B cell (primary cell): ENCODE results near the gene CDH13. TPM values are rescaled to one million over a fixed set of nuclear protein-coding genes. Genes with fewer than 3 reads are reported as not detected.

Experiments
- ATAC-seq: fragments of 200-7000 bp; cut with Tn5 transposase; one replicate; pipeline ENCODE4 v1.10.0; 2021; ENCODE audit warnings: low read depth, mild to moderate bottlenecking, moderate number of reproducible peaks, moderate library complexity
- CTCF ChIA-PET: fragments of 350-600 bp; sonication (Branson Sonifier 250); formaldehyde crosslinking; loops from one replicate; lab custom pipeline; 2021; ENCODE audit warnings: antibody characterized with exemption, inconsistent platforms; lab: Charles Lee
- POLR2A ChIA-PET: fragments of 350-600 bp; sonication (Branson Sonifier 250); formaldehyde crosslinking; loops from one replicate; lab custom pipeline; 2021; ENCODE audit warnings: antibody characterized with exemption; lab: Charles Lee
- DNase-seq: peaks from one replicate; pipeline ENCODE4 v3.0.0; 2013
- H2AFZ ChIP-seq: 2 replicates; pipeline ENCODE4 v1.6.1; 2012; ENCODE audit warnings: mild to moderate bottlenecking, low read depth, low read length; ENCODE audit not compliant: insufficient read depth, poor library complexity, severe bottlenecking
- H3K27ac ChIP-seq, 2 donors: 1 replicate in 1 of 2; 2 replicates in 1 of 2; pipeline ENCODE4 v1.5.1; 2012 to 2013; ENCODE audit warnings: low read length in 2 of 2, mild to moderate bottlenecking in 2 of 2, moderate library complexity in 1 of 2
- H3K27me3 ChIP-seq, 4 experiments: fragments of 200-600 bp in 1 of 4; sonication (generic) in 1 of 4; replicated peaks in 1 of 4; 1 replicate in 2 of 4; 2 replicates in 2 of 4; pipeline versions ENCODE4 v1.6.1 to v1.7.0; 2013 to 2016; ENCODE audit warnings: low read length in 3 of 4, mild to moderate bottlenecking in 2 of 4, mixed read lengths in 1 of 4, moderate library complexity in 1 of 4; ENCODE audit not compliant: insufficient read depth in 4 of 4, control insufficient read depth in 3 of 4; ENCODE audit errors: control extremely low read depth in 1 of 4
- H3K36me3 ChIP-seq, 2 experiments: replicated peaks in 1 of 2; 1 replicate in 1 of 2; 2 replicates in 1 of 2; pipeline versions ENCODE4 v1.6.1 to v1.7.1; 2013; ENCODE audit warnings: low read length in 1 of 2; ENCODE audit not compliant: insufficient read depth in 2 of 2, control insufficient read depth in 1 of 2; ENCODE audit errors: control extremely low read depth in 1 of 2, extremely low read depth in 1 of 2
- H3K4me1 ChIP-seq, 2 donors: fragments of 200-600 bp in 1 of 2; sonication (generic) in 1 of 2; 1 replicate in 1 of 2; 2 replicates in 1 of 2; pipeline versions ENCODE4 v1.5.1 to v1.6.1; 2013 to 2017; ENCODE audit warnings: low read length in 2 of 2; ENCODE audit not compliant: control insufficient read depth in 2 of 2, insufficient read depth in 2 of 2
- H3K4me2 ChIP-seq: replicated peaks from 2 replicates; pipeline ENCODE3; 2012; ENCODE audit warnings: mild to moderate bottlenecking, low read depth, low read length; ENCODE audit not compliant: poor library complexity, severe bottlenecking
- H3K4me3 ChIP-seq, 5 experiments: fragments of 200-600 bp in 1 of 5; sonication (generic) in 1 of 5; 1 replicate in 3 of 5; 2 replicates in 2 of 5; pipeline versions ENCODE4 v1.5.1 to v1.7.0; 2011 to 2016; ENCODE audit warnings: low read length in 4 of 5, mild to moderate bottlenecking in 4 of 5, low read depth in 2 of 5, control low read depth in 1 of 5, moderate library complexity in 1 of 5; ENCODE audit not compliant: insufficient read depth in 1 of 5; ENCODE audit errors: control extremely low read depth in 1 of 5, extremely low read depth in 1 of 5
- H3K79me2 ChIP-seq: fragments of 200-600 bp; sonication (generic); one replicate; pipeline ENCODE4 v1.6.0; 2016; ENCODE audit warnings: low read length; ENCODE audit not compliant: control insufficient read depth, insufficient read depth
- H3K9ac ChIP-seq: fragments of 200-600 bp; sonication (generic); 2 replicates; pipeline ENCODE4 v1.6.1; 2017; ENCODE audit warnings: mild to moderate bottlenecking, low read length, moderate library complexity
- H3K9me3 ChIP-seq, 3 donors: one replicate each; pipeline versions ENCODE4 v1.6.1 to v1.7.1; 2013; ENCODE audit warnings: low read length in 2 of 3; ENCODE audit not compliant: control insufficient read depth in 2 of 3, insufficient read depth in 1 of 3; ENCODE audit errors: control extremely low read depth in 1 of 3
- H4K20me1 ChIP-seq: 2 replicates; pipeline ENCODE4 v1.6.0; 2012; ENCODE audit warnings: mild to moderate bottlenecking, low read length; ENCODE audit not compliant: insufficient read depth, control insufficient read depth, poor library complexity, severe bottlenecking
- H3K27ac Mint-ChIP-seq: one replicate; pipeline ENCODE4 v1.8.0; 2021; ENCODE audit warnings: mixed read lengths
- H3K27me3 Mint-ChIP-seq: one replicate; pipeline ENCODE4 v1.8.0; 2021; ENCODE audit warnings: mixed read lengths
- H3K4me1 Mint-ChIP-seq: one replicate; pipeline ENCODE4 v1.8.0; 2021; ENCODE audit warnings: mixed read lengths
- H3K4me3 Mint-ChIP-seq: one replicate; pipeline ENCODE4 v1.8.0; 2021; ENCODE audit warnings: mixed read lengths
- H3K9me3 Mint-ChIP-seq: one replicate; pipeline ENCODE4 v1.8.0; 2022; ENCODE audit warnings: mixed read lengths; ENCODE audit not compliant: insufficient read depth
- CTCF ChIP-seq: fragments of 200-600 bp; IDR thresholded peaks from one replicate; pipeline ENCODE4 v1.8.0; 2022; ENCODE audit warnings: antibody characterized with exemption, mild to moderate bottlenecking
- EZH2 ChIP-seq: IDR thresholded peaks from 2 replicates; pipeline ENCODE4 v1.6.1; 2012; ENCODE audit warnings: borderline replicate concordance, low read depth, mild to moderate bottlenecking, moderate library complexity, low read length; ENCODE audit not compliant: insufficient read depth, poor library complexity, severe bottlenecking
- WGBS: methylation state at CpG from one replicate; pipeline ENCODE4 v1.1.5; 2013; ENCODE audit warnings: missing lambda C conversion rate; ENCODE audit not compliant: insufficient coverage; 5-methylcytosine and 5-hydroxymethylcytosine counted together
- intact Hi-C: fragments of 100-400 bp; cut with micrococcal nuclease; formaldehyde crosslinking; loops from one replicate; pipeline ENCODE4 v1.10.0; 2022
- polyA plus RNA-seq: library from polyadenylated mRNA; depleted of rRNA; stranded (reverse); fragments of >200 nt; gene quantifications from 2 replicates; pipeline ENCODE4 v1.2.3, GENCODE V29; 2012
- total RNA-seq, 2 donors: library from RNA; stranded (reverse); fragments of 120-200 nt in 1 of 2; gene quantifications; 1 replicate in 1 of 2; 2 replicates in 1 of 2; pipeline versions ENCODE4 v1.2.3 to v1.2.4, GENCODE V29; 2013 to 2022

CDH13 gene
- total and polyA plus RNA-seq, 2 donors (not counting 1 experiment from before 2014, with no cell fraction given), result not detected

GRCh38 chr16:83164816-83165215 is 538.0 kb downstream of the CDH13 start:
- ChIA-PET POLR2A (no interaction called here), CTCF (no interaction called here)
- no peak overlapping the region for H3K4me3 Mint-ChIP-seq
- DNase-seq (no peak), ATAC-seq (no peak)
- no CpG with 5 or more reads among the region's 3 CpGs for WGBS
- TF ChIP-seq CTCF (no peak), EZH2 (no peak)
- no peak overlapping the region for H3K4me2 ChIP-seq
- H3K27me3 ChIP-seq, result no peaks in the 10 kb centered on the region
- H3K27ac Mint-ChIP-seq, result no peak overlapping the region
- intact Hi-C loops, result no loop called here
- H3K4me1 ChIP-seq, result no peaks in the 10 kb centered on the region
- H3K27me3 Mint-ChIP-seq, result no peaks in the 10 kb centered on the region
- H3K4me3 ChIP-seq, result no peak overlapping the region
- H3K4me1 Mint-ChIP-seq, result no peaks in the 10 kb centered on the region
- no peaks in the 10 kb centered on the region for H3K79me2 ChIP-seq
- no peak overlapping the region for H3K27ac ChIP-seq
- H3K9ac ChIP-seq, result no peak overlapping the region
- no peaks in the 10 kb centered on the region for H3K36me3 ChIP-seq
- no peak overlapping the region for H2AFZ ChIP-seq
- no peaks in the 10 kb centered on the region for H3K9me3 Mint-ChIP-seq
- H3K9me3 ChIP-seq, result peaks cover 0 to 4% (median 0%) of the 10 kb centered on the region in 3 donors
- no peaks in the 10 kb centered on the region for H4K20me1 ChIP-seq

GRCh38 chr16:83171396-83171795 is 544.6 kb downstream of the CDH13 start:
- TF ChIP-seq CTCF (no peak), EZH2 (no peak)
- Mint-ChIP-seq H3K4me1 (no peaks in the 10 kb centered on the region), H3K27me3 (no peaks in the 10 kb centered on the region), H3K27ac (no peak overlapping the region), H3K4me3 (no peak overlapping the region), H3K9me3 (no peaks in the 10 kb centered on the region)
- Histone ChIP-seq H3K27me3 (no peaks in the 10 kb centered on the region), H3K4me2 (no peak overlapping the region), H3K36me3 (no peaks in the 10 kb centered on the region), H3K9ac (no peak overlapping the region), H2AFZ (no peak overlapping the region), H3K27ac (no peak overlapping the region), H3K4me1 (no peaks in the 10 kb centered on the region), H3K4me3 (no peak overlapping the region), H4K20me1 (no peaks in the 10 kb centered on the region), H3K9me3 (no peaks in the 10 kb centered on the region), H3K79me2 (no peaks in the 10 kb centered on the region)
- intact Hi-C loops, result no loop called here
- ChIA-PET POLR2A (no interaction called here), CTCF (no interaction called here)
- ATAC-seq (no peak), DNase-seq (no peak)
- WGBS, result 20% methylated on average over 1 of the region's 3 CpGs
